Activated CD8-positive, alpha-beta T cell treated with anti-CD3 and anti-CD28 coated beads for 36 hours (primary cell): ENCODE results near the gene ZNF653. TPM values are rescaled to one million over a fixed set of nuclear protein-coding genes. Genes with fewer than 3 reads are reported as not detected.

ENCODE experiments used
- ATAC-seq: fragments of 200-7000 bp; cut with Tn5 transposase; one replicate; pipeline ENCODE4 v1.10.0; 2021; ENCODE audit warnings: mild to moderate bottlenecking, moderate library complexity
- CTCF ChIA-PET: fragments of 350-600 bp; sonication (Branson Sonifier 250); formaldehyde crosslinking; loops from one replicate; lab custom pipeline; 2021; ENCODE audit warnings: antibody characterized with exemption; lab: Charles Lee
- POLR2A ChIA-PET: fragments of 350-600 bp; sonication (Branson Sonifier 250); formaldehyde crosslinking; loops from one replicate; lab custom pipeline; 2021; ENCODE audit warnings: antibody characterized with exemption; lab: Charles Lee
- DNase-seq: peaks from one replicate; pipeline ENCODE4 v3.0.0-alpha.2; 2020
- H3K27ac Mint-ChIP-seq: one replicate; pipeline ENCODE4 v1.8.0; 2021; ENCODE audit warnings: mild to moderate bottlenecking, mixed read lengths
- H3K27me3 Mint-ChIP-seq: one replicate; pipeline ENCODE4 v1.8.0; 2021; ENCODE audit warnings: mixed read lengths
- H3K36me3 Mint-ChIP-seq: one replicate; pipeline ENCODE4 v1.8.0; 2021; ENCODE audit warnings: low read depth, mixed read lengths
- H3K4me1 Mint-ChIP-seq: one replicate; pipeline ENCODE4 v1.8.0; 2021; ENCODE audit warnings: low read depth, mixed read lengths
- H3K4me3 Mint-ChIP-seq: one replicate; pipeline ENCODE4 v1.8.0; 2021; ENCODE audit warnings: mild to moderate bottlenecking, moderate library complexity, mixed read lengths
- H3K9me3 Mint-ChIP-seq: one replicate; pipeline ENCODE4 v1.8.0; 2021; ENCODE audit warnings: mixed read lengths
- intact Hi-C: fragments of 100-400 bp; cut with micrococcal nuclease; formaldehyde crosslinking; loops from one replicate; pipeline ENCODE4 v1.10.0; 2022
- total RNA-seq, 2 experiments: library from RNA; stranded (reverse); gene quantifications; one replicate each; pipeline ENCODE4 v1.2.3, GENCODE V29; 2021
- TF ChIP-seq, protein P1 (sequence below): fragments of 200-600 bp; IDR thresholded peaks from one replicate; pipeline ENCODE4 v1.8.0; 2022; ENCODE audit warnings: antibody characterized with exemption, mild to moderate bottlenecking

ZNF653 gene
- total RNA-seq, 2 experiments from 2014 or later = 11.1 to 14.7 TPM

DNA sequence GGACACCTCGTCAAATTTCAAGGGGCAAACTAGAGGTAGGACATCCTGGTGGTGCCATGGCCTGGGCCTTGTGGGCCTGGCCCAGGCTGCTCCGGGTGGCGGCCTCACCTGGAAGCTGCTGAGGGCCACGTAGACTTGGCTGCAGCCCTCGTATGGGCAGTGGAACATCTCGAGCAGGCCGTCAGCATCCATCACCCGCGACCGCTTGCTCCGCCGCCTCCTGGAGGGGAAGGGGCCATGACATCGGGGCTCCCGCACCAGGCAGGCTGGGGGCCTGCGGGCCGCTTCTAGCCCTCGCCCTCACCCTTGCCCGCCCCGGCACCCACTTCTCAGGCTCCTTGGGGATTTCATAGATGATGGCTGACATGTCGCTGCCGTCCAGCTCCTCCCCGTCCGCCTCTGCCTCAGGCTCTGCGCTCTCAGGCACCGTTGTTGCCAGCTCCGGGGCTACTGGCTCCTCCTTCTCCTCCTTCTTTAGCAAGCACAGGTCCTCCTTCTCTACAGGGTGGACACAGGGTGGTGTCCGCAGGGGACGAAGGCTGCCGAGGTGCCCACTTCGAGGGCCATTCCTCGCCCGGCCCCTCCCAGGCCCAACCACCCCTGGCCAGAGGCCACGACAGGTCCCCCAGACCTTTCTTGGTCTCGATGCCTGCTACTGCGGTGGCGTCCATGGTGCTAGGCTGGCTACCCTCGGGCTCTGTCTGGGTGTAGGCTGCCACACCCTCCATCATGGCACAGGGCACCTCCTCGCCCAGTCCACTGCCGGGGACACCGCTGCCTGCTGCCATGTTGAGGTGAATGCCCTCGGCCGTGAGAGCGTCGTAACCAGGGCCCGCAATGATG is 18.8 kb downstream of the ZNF653 start:
- peaks cover 14% of the 10 kb centered on the region for H3K36me3 Mint-ChIP-seq

DNA sequence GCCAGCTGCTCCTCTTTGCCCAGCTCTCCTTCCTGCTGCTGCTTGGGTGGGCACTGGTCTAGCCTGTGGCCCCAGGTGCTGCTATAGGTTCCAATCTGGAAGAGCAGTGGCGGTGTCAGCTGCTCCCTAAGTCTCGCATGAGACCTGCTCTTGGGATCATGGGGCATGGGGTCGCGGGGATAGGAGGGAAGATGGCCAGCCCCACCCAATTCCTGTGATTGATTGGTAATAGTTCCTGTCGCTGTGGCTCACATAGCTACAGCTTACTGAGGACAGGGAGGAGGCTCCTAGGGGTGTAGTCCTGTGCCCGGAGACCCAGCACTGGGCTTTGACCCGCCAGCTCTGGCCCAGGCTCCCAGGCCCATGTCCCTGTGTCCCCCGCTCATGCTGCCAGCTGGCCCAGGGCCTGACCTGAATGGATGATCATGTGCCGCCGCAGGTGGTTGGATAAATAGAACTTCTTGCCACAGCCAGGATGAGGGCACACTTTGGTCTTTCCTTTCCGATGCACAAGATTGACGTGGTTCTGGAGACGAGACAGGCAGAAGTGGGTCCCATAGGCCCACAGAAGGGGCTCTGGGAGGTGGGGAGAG is 20.3 kb downstream of the ZNF653 start:
- TF ChIP-seq, protein P1, sequence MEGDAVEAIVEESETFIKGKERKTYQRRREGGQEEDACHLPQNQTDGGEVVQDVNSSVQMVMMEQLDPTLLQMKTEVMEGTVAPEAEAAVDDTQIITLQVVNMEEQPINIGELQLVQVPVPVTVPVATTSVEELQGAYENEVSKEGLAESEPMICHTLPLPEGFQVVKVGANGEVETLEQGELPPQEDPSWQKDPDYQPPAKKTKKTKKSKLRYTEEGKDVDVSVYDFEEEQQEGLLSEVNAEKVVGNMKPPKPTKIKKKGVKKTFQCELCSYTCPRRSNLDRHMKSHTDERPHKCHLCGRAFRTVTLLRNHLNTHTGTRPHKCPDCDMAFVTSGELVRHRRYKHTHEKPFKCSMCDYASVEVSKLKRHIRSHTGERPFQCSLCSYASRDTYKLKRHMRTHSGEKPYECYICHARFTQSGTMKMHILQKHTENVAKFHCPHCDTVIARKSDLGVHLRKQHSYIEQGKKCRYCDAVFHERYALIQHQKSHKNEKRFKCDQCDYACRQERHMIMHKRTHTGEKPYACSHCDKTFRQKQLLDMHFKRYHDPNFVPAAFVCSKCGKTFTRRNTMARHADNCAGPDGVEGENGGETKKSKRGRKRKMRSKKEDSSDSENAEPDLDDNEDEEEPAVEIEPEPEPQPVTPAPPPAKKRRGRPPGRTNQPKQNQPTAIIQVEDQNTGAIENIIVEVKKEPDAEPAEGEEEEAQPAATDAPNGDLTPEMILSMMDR = no peak
- Mint-ChIP-seq H3K27me3 (peaks cover 12% of the 10 kb centered on the region), H3K9me3 (no peaks in the 10 kb centered on the region), H3K4me3 (no peak overlapping the region), H3K4me1 (peaks cover 13% of the 10 kb centered on the region), H3K36me3 (peaks cover 9% of the 10 kb centered on the region), H3K27ac (no peak overlapping the region)
- POLR2A ChIA-PET = interaction anchor here (0.9 to 1.1 kb wide), 3 partner anchors 10 to 43 kb away, joined by 3 read pairs; partner anchors contain the start of gene ECSIT
- CTCF ChIA-PET = interaction anchor here (0.7 to 1.4 kb wide), 2 partner anchors 10 to 104 kb away, joined by 3 read pairs; no protein-coding TSS in a partner anchor
- no peak for ATAC-seq
- intact Hi-C loops = no loop called here
- no peak for DNase-seq

More for the DNA sequence above, 18.8 kb downstream of the ZNF653 start:
- H3K27me3 Mint-ChIP-seq = peaks cover 2% of the 10 kb centered on the region
- ChIA-PET POLR2A (interaction anchor here (1.1 to 1.6 kb wide), 2 partner anchors 8 to 18 kb away, joined by 3 read pairs; no protein-coding TSS in a partner anchor), CTCF (no interaction called here)
- H3K4me3 Mint-ChIP-seq = no peak overlapping the region
- intact Hi-C loops = no loop called here
- no peak for DNase-seq
- no peak overlapping the region for H3K27ac Mint-ChIP-seq
- no peaks in the 10 kb centered on the region for H3K9me3 Mint-ChIP-seq
- TF ChIP-seq, protein P1 = no peak
- H3K4me1 Mint-ChIP-seq = peaks cover 6% of the 10 kb centered on the region
- no peak for ATAC-seq

DNA sequence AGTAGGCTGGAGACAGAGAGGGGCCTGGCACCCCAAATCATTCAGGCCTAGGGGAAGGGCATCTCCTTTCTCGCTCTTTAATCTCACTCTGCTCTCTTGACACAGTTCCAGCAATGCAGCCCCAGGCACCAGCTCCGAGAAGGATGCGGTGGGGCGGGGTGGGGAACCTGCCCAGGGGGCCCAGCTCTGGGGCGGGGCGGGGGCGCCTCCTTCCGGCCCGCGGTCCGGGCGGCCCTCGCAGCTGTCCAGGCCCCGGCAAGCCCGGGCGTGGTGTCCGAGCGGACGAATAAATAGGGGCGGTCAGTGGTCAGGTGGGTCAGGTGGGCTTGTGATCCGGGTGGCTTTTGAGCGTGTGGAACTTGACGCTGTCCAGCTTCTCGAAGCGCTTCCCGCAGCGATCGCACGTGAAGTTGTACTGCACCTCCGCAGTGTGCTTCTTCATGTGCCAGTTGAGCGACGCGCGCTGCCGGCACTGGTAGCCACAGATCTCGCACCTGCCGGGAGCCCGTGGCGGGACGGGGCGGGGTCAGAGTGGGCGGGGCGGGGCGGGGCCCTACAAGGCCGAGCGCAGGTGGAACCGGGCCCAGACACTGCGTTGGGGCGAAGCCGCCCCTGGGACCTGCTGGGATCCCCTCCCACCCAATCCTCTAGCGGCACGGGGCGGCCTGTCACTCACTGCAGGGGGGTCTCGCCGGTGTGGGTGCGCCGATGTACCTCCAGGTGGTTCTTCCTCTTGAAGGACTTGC is 22.1 kb downstream of the ZNF653 start:
- H3K9me3 Mint-ChIP-seq = no peaks in the 10 kb centered on the region
- no peak for ATAC-seq
- intact Hi-C loops = no loop called here
- peaks cover 18% of the 10 kb centered on the region for H3K4me1 Mint-ChIP-seq
- peaks cover 9% of the 10 kb centered on the region for H3K36me3 Mint-ChIP-seq
- H3K27ac Mint-ChIP-seq = no peak overlapping the region
- ChIA-PET POLR2A (interaction anchor here (1.2 to 1.6 kb wide), 7 partner anchors 23 to 187 kb away, joined by 3 to 8 read pairs (median 4); partner anchors contain the start of genes ELOF1, ODAD3 and ZNF653), CTCF (interaction anchor here (0.6 to 3.4 kb wide), 37 partner anchors 8 to 673 kb away, joined by 3 to 38 read pairs (median 5); partner anchors contain the start of genes CCDC159, ECSIT, ELOF1 and ODAD3)
- no peak overlapping the region for H3K4me3 Mint-ChIP-seq
- peaks cover 20% of the 10 kb centered on the region for H3K27me3 Mint-ChIP-seq
- TF ChIP-seq, protein P1 = no peak
- DNase-seq = no peak

DNA sequence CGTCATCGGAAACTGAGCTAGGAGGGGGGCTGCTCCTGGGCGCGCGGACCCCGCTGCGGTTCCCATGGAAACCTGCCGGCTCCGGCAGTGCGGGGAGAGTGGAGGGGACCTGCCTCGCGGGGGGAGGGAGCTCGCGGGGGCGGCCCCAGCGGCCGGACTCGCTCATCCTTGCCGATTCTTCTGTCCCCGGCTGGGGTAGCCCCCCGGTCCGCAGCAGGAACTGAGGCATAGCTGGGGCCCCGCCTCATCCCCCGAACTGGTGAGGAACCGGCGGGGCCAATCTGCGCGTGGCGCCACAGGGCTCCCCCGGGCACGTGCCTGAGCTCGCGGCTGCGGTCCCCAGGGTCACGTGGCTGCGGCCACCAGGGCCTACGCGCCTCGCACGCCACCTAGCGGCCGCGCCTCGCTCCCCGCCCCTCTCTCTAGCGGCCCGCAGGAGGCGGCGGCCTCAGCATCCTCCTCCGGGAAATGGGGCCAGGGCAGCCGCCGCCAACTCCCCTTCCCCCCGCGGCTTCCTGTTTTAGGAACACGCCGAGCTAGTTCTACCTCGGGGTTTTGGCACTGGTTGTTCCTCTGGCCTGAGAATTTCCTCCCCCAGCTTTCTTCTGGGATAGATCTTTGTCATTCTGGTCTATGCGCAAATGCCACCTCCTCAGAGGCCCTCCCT is 23.1 kb downstream of the ZNF653 start:
- ChIA-PET CTCF (interaction anchor here (0.6 to 3.4 kb wide), 51 partner anchors 9 to 674 kb away, joined by 3 to 38 read pairs (median 5); partner anchors contain the start of genes ANGPTL8, CCDC159, ECSIT and ELOF1), POLR2A (interaction anchor here (0.6 to 1.6 kb wide), 15 partner anchors 16 to 1141 kb away, joined by 3 to 8 read pairs (median 4); partner anchors contain the start of genes ELOF1, ODAD3 and ZNF653)
- peak; percentile 59 for ATAC-seq
- DNase-seq = peak; percentile 94
- peak overlapping the region; percentile 70 for H3K4me3 Mint-ChIP-seq
- intact Hi-C loops = no loop called here
- H3K27me3 Mint-ChIP-seq = peaks cover 21% of the 10 kb centered on the region
- peak overlapping the region; percentile 83 for H3K27ac Mint-ChIP-seq
- peaks cover 8% of the 10 kb centered on the region for H3K36me3 Mint-ChIP-seq
- peaks cover 18% of the 10 kb centered on the region for H3K4me1 Mint-ChIP-seq
- TF ChIP-seq, protein P1 = peak; percentile 93
- H3K9me3 Mint-ChIP-seq = no peaks in the 10 kb centered on the region
